Activated T-cell treated with anti-CD3 and anti-CD28 coated beads for 48 hours (primary cell): ENCODE data around the gene PICK1.

Experiments used
- DNase-seq: peaks from one replicate; pipeline ENCODE4 v3.0.0-alpha.2; 2020; ENCODE audit warnings: low read depth

The PICK1 gene

GRCh38 chr22:38049812-38050619, 7.2 kb upstream of the PICK1 start:
- no peak for DNase-seq

- no peak for DNase-seq
Observed at GRCh38 chr22:38050720-38051119, 6.5 kb upstream of the PICK1 start.

- DNase-seq: no peak
Observed at GRCh38 chr22:38051261-38051660, 5.9 kb upstream of the PICK1 start.

GRCh38 chr22:38051900-38052862, 5.0 kb upstream of the PICK1 start:
- peak; percentile 71 for DNase-seq

- DNase-seq: no peak
Observed at GRCh38 chr22:38062791-38063190, 5.6 kb downstream of the PICK1 start.

GRCh38 chr22:38065539-38065938, 8.3 kb downstream of the PICK1 start:
- no peak for DNase-seq

- no peak for DNase-seq
Observed at GRCh38 chr22:38066381-38067027, 9.3 kb downstream of the PICK1 start.

GRCh38 chr22:38067028-38067415, 9.8 kb downstream of the PICK1 start:
- no peak for DNase-seq

GRCh38 chr22:38067761-38068360, 10.7 kb downstream of the PICK1 start:
- no peak for DNase-seq

GRCh38 chr22:38068641-38069371, 11.6 kb downstream of the PICK1 start:
- no peak for DNase-seq

GRCh38 chr22:38069372-38070249, 12.4 kb downstream of the PICK1 start:
- DNase-seq: no peak

- DNase-seq: no peak
Observed at GRCh38 chr22:38070250-38070921, 13.2 kb downstream of the PICK1 start.

- no peak for DNase-seq
Observed at GRCh38 chr22:38071421-38072321, 14.5 kb downstream of the PICK1 start.

- DNase-seq: no peak
Observed at GRCh38 chr22:38072322-38073149, 15.3 kb downstream of the PICK1 start.

- DNase-seq: no peak
Observed at GRCh38 chr22:38073150-38074130, 16.2 kb downstream of the PICK1 start.
